ENCODE data around the gene SLFN14.
"Not testable (repeated sequence)": the region's sequence is repeated elsewhere in the genome, so short reads cannot be mapped to it uniquely, and the experiment has no call there.

The SLFN14 gene

GRCh38 chr17:35545150-35545549 lies 15.5 kb downstream of the SLFN14 start:
- peaks cover 33% of the 10 kb centered on the region for H3K4me1 Mint-ChIP-seq (ENCODE audit: low read depth)
- peaks cover 3% of the 10 kb centered on the region for H3K36me3 Mint-ChIP-seq
- H3K9me3 Mint-ChIP-seq (ENCODE audit: low read depth) = no peaks in the 10 kb centered on the region
- H3K27ac Mint-ChIP-seq = no peak overlapping the region
- H3K4me3 Mint-ChIP-seq = no peak overlapping the region
- no peaks in the 10 kb centered on the region for H3K27me3 Mint-ChIP-seq

GRCh38 chr17:35543856-35544255 lies 16.8 kb downstream of the SLFN14 start:
- peaks cover 3% of the 10 kb centered on the region for H3K36me3 Mint-ChIP-seq
- H3K9me3 Mint-ChIP-seq (ENCODE audit: low read depth) = no peaks in the 10 kb centered on the region
- no peaks in the 10 kb centered on the region for H3K27me3 Mint-ChIP-seq
- H3K4me1 Mint-ChIP-seq (ENCODE audit: low read depth) = peaks cover 46% of the 10 kb centered on the region
- no peak overlapping the region for H3K27ac Mint-ChIP-seq
- H3K4me3 Mint-ChIP-seq = no peak overlapping the region

DNA sequence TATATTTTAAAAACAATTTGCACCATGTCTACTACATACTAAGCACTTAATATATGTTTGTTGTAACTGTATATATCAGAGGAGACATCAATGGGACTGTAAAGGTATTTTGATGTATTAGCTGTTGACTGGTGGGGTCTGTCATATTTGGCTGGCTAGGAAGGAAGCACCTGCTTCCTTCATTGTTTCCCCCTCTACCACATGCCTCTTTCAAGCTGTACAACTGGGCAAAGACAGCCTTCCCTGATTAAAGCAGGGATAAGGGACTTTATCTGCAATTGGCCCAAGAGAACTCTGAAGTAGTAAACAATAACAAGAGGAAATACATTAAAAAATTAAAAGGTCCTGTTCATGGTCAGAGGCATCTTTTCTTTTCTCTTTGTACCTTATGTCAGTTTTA lies 17.6 kb downstream of the SLFN14 start:
- H3K36me3 Mint-ChIP-seq = no peaks in the 10 kb centered on the region
- H3K4me3 Mint-ChIP-seq = no peak overlapping the region
- H3K9me3 Mint-ChIP-seq (ENCODE audit: low read depth) = no peaks in the 10 kb centered on the region
- H3K27ac Mint-ChIP-seq = peak overlapping the region; percentile 54
- H3K27me3 Mint-ChIP-seq = no peaks in the 10 kb centered on the region
- H3K4me1 Mint-ChIP-seq (ENCODE audit: low read depth) = peaks cover 55% of the 10 kb centered on the region

GRCh38 chr17:35541434-35541833 lies 19.2 kb downstream of the SLFN14 start:
- Mint-ChIP-seq H3K27ac (peak overlapping the region; percentile 100), H3K4me1 (ENCODE audit: low read depth) (peaks cover 67% of the 10 kb centered on the region), H3K36me3 (no peaks in the 10 kb centered on the region), H3K9me3 (ENCODE audit: low read depth) (no peaks in the 10 kb centered on the region), H3K27me3 (no peaks in the 10 kb centered on the region), H3K4me3 (peak overlapping the region; percentile 95)

DNA sequence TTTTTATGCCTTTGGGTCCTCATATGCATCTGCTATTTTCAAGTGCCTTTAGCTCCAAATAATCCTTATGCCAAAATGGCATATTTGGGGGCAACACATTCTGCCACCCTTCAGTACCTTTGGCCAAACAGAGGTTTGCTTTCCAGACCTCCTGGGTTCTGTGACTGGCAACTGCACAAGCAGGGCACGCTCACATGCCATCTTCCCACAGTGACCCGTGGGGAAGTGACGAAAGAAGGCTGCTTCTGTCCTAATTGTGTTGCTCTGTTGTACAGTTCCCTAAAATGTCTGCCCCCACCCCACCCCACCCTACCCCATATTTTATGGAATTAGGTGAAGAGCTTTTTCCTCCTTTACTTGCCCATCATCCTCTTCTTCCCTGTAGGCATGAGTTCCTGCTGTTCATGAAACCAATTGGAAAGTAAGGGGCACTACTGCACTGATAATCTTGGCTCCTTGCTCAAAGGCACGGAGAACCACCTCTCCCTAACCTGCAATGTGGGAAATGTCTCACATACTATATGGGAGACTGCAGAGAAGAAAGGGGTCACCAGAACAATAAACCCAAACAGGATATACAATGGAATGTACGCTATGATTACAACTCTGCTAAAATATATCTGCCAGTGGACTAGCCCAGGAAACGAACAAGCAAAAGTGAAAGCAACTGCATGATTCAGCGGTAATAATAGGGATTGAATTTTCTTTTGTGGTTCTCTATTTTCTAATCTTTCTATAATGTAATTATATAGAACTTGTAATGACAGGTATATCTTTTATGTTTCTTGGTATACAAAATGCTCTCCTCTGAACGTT lies 19.8 kb downstream of the SLFN14 start:
- Mint-ChIP-seq H3K4me1 (ENCODE audit: low read depth) (peaks cover 72% of the 10 kb centered on the region), H3K27ac (peak overlapping the region; percentile 100), H3K4me3 (peak overlapping the region; percentile 95), H3K27me3 (no peaks in the 10 kb centered on the region), H3K36me3 (no peaks in the 10 kb centered on the region), H3K9me3 (ENCODE audit: low read depth) (no peaks in the 10 kb centered on the region)

- Mint-ChIP-seq H3K27ac (peak overlapping the region; percentile 100), H3K9me3 (ENCODE audit: low read depth) (no peaks in the 10 kb centered on the region), H3K36me3 (no peaks in the 10 kb centered on the region), H3K4me1 (ENCODE audit: low read depth) (peaks cover 72% of the 10 kb centered on the region), H3K4me3 (peak overlapping the region; percentile 95), H3K27me3 (no peaks in the 10 kb centered on the region)
These were observed 21.0 kb downstream of the SLFN14 start for GRCh38 chr17:35539659-35540026.

GRCh38 chr17:35537601-35538141 lies 22.9 kb downstream of the SLFN14 start, which contains the start of gene SLFN12L:
Gene SLFN12L, minus strand, starts transcription at chr17:35537678. Its CDS starts 15,314 bp downstream, at chr17:35522364.
- no peaks in the 10 kb centered on the region for H3K9me3 Mint-ChIP-seq (ENCODE audit: low read depth)
- H3K36me3 Mint-ChIP-seq = peaks cover 4% of the 10 kb centered on the region
- peak within 1 kb of the TSS; percentile 87 for H3K4me3 Mint-ChIP-seq
- H3K4me1 Mint-ChIP-seq (ENCODE audit: low read depth) = peaks cover 71% of the 10 kb centered on the region
- no peaks in the 10 kb centered on the region for H3K27me3 Mint-ChIP-seq
- peak within 1 kb of the TSS; percentile 100 for H3K27ac Mint-ChIP-seq

GRCh38 chr17:35536664-35537171 lies 23.9 kb downstream of the SLFN14 start:
- Mint-ChIP-seq H3K36me3 (peaks cover 4% of the 10 kb centered on the region), H3K27me3 (no peaks in the 10 kb centered on the region), H3K27ac (peak overlapping the region; percentile 100), H3K9me3 (ENCODE audit: low read depth) (no peaks in the 10 kb centered on the region), H3K4me1 (ENCODE audit: low read depth) (peaks cover 78% of the 10 kb centered on the region), H3K4me3 (peak overlapping the region; percentile 87)

DNA sequence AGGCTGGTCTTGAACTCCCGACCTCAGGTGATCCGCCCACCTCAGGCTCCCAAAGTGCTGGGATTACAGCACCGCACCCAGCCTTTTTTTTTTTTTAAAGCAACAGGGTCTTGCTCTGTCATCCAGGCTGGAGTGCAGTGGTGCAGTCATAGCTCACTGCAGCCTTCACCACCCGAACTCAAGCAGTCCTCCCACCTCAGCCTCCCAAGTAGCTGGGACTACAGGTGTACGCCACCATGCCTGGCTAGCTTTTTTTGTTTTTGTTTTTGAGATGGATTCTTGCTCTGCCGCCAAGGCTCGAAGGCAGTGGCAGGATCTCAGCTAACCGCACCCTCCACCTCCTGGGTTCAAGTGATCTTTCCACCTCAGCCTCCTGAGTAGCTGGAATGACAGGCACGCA lies 25.2 kb downstream of the SLFN14 start:
- not testable (repeated sequence) for H3K9me3 Mint-ChIP-seq (ENCODE audit: low read depth); H3K27me3 Mint-ChIP-seq; H3K36me3 Mint-ChIP-seq
- H3K4me3 Mint-ChIP-seq = peak overlapping the region; percentile 87
- peaks cover 77% of the 10 kb centered on the region for H3K4me1 Mint-ChIP-seq (ENCODE audit: low read depth)
- H3K27ac Mint-ChIP-seq = peak overlapping the region; percentile 100

- Mint-ChIP-seq H3K4me3 (peak overlapping the region; percentile 87), H3K27ac (peak overlapping the region; percentile 100), H3K4me1 (ENCODE audit: low read depth) (peaks cover 74% of the 10 kb centered on the region)
These were observed 26.0 kb downstream of the SLFN14 start for GRCh38 chr17:35534576-35535093.

GRCh38 chr17:35531160-35531559 lies 29.5 kb downstream of the SLFN14 start:
- H3K9me3 Mint-ChIP-seq (ENCODE audit: low read depth) = no peaks in the 10 kb centered on the region
- H3K4me3 Mint-ChIP-seq = peak overlapping the region; percentile 78
- H3K4me1 Mint-ChIP-seq (ENCODE audit: low read depth) = peaks cover 76% of the 10 kb centered on the region
- H3K27ac Mint-ChIP-seq = peak overlapping the region; percentile 56
- H3K36me3 Mint-ChIP-seq = peaks cover 17% of the 10 kb centered on the region
- no peaks in the 10 kb centered on the region for H3K27me3 Mint-ChIP-seq

More at GRCh38 chr17:35534576-35535093, 26.0 kb downstream of the SLFN14 start:
- H3K9me3 Mint-ChIP-seq (ENCODE audit: low read depth) = no peaks in the 10 kb centered on the region
- peaks cover 4% of the 10 kb centered on the region for H3K36me3 Mint-ChIP-seq
- no peaks in the 10 kb centered on the region for H3K27me3 Mint-ChIP-seq

GRCh38 chr17:35529866-35530265 lies 30.8 kb downstream of the SLFN14 start:
- H3K27me3 Mint-ChIP-seq = no peaks in the 10 kb centered on the region
- H3K27ac Mint-ChIP-seq = peak overlapping the region; percentile 17
- no peak overlapping the region for H3K4me3 Mint-ChIP-seq
- H3K36me3 Mint-ChIP-seq = peaks cover 21% of the 10 kb centered on the region
- no peaks in the 10 kb centered on the region for H3K9me3 Mint-ChIP-seq (ENCODE audit: low read depth)
- H3K4me1 Mint-ChIP-seq (ENCODE audit: low read depth) = peaks cover 84% of the 10 kb centered on the region

GRCh38 chr17:35529326-35529725 lies 31.3 kb downstream of the SLFN14 start:
- Mint-ChIP-seq H3K36me3 (peaks cover 21% of the 10 kb centered on the region), H3K4me1 (ENCODE audit: low read depth) (peaks cover 84% of the 10 kb centered on the region), H3K4me3 (peak overlapping the region; percentile 50), H3K27ac (peak overlapping the region; percentile 76)
- not testable (repeated sequence) for H3K9me3 Mint-ChIP-seq (ENCODE audit: low read depth); H3K27me3 Mint-ChIP-seq

GRCh38 chr17:35523296-35523695 lies 37.3 kb downstream of the SLFN14 start:
- peak overlapping the region; percentile 69 for H3K4me3 Mint-ChIP-seq
- no peaks in the 10 kb centered on the region for H3K27me3 Mint-ChIP-seq
- peaks cover 96% of the 10 kb centered on the region for H3K4me1 Mint-ChIP-seq (ENCODE audit: low read depth)
- peaks cover 30% of the 10 kb centered on the region for H3K36me3 Mint-ChIP-seq
- H3K9me3 Mint-ChIP-seq (ENCODE audit: low read depth) = no peaks in the 10 kb centered on the region
- peak overlapping the region; percentile 88 for H3K27ac Mint-ChIP-seq

- Mint-ChIP-seq H3K4me3 (peak overlapping the region; percentile 80), H3K36me3 (peaks cover 30% of the 10 kb centered on the region)
- H3K9me3 Mint-ChIP-seq (ENCODE audit: low read depth) = not testable (repeated sequence)
These were observed 38.9 kb downstream of the SLFN14 start for GRCh38 chr17:35521654-35522256.

More at GRCh38 chr17:35521654-35522256, 38.9 kb downstream of the SLFN14 start:
- H3K27ac Mint-ChIP-seq = peak overlapping the region; percentile 98
- not testable (repeated sequence) for H3K27me3 Mint-ChIP-seq
- peaks cover 96% of the 10 kb centered on the region for H3K4me1 Mint-ChIP-seq (ENCODE audit: low read depth)
